Hepatocyte (in vitro differentiated cells): Measurements from ENCODE around the gene WDR37. TPM values are rescaled to one million over a fixed set of nuclear protein-coding genes. Genes with fewer than 3 reads are reported as not detected.
"Not testable (repeated sequence)": the region's sequence is repeated elsewhere in the genome, so short reads cannot be mapped to it uniquely, and the experiment has no call there.

Source experiments
- DNase-seq: peaks from one replicate; pipeline ENCODE4 v3.0.0-alpha.2; 2016; ENCODE audit warnings: low spot score
- H2AFZ ChIP-seq: fragments of 200-600 bp; sonication (generic); 2 replicates; pipeline ENCODE4 v1.6.0; 2016; ENCODE audit warnings: antibody characterized with exemption, mild to moderate bottlenecking
- H3K27ac ChIP-seq: fragments of 200-600 bp; sonication (generic); 2 replicates; pipeline ENCODE4 v1.5.1; 2016; ENCODE audit warnings: mild to moderate bottlenecking
- H3K27me3 ChIP-seq: fragments of 200-600 bp; sonication (generic); 2 replicates; pipeline ENCODE4 v1.6.1; 2016
- H3K36me3 ChIP-seq: fragments of 200-600 bp; sonication (generic); replicated peaks from 2 replicates; pipeline ENCODE4 v1.5.1; 2016; ENCODE audit warnings: low read depth; ENCODE audit not compliant: insufficient read depth
- H3K4me1 ChIP-seq: fragments of 200-600 bp; sonication (generic); 2 replicates; pipeline ENCODE4 v1.5.1; 2016; ENCODE audit warnings: mild to moderate bottlenecking, moderate library complexity; ENCODE audit not compliant: insufficient read depth
- H3K4me2 ChIP-seq: fragments of 200-600 bp; sonication (generic); 2 replicates; pipeline ENCODE4 v1.6.0; 2016
- H3K4me3 ChIP-seq: fragments of 200-600 bp; sonication (generic); 2 replicates; pipeline ENCODE4 v1.5.1; 2016; ENCODE audit warnings: mild to moderate bottlenecking
- H3K79me2 ChIP-seq: fragments of 200-600 bp; sonication (generic); 2 replicates; pipeline ENCODE4 v1.6.0; 2017; ENCODE audit warnings: mild to moderate bottlenecking
- H3K9me2 ChIP-seq: fragments of 200-600 bp; sonication (generic); replicated peaks from 2 replicates; pipeline ENCODE4 v1.6.0; 2017; ENCODE audit warnings: mild to moderate bottlenecking; ENCODE audit not compliant: insufficient read depth
- H3K9me3 ChIP-seq: fragments of 200-600 bp; sonication (generic); 2 replicates; pipeline ENCODE4 v1.5.1; 2016; ENCODE audit warnings: low read depth, mild to moderate bottlenecking
- H4K20me1 ChIP-seq: fragments of 200-600 bp; sonication (generic); 2 replicates; pipeline ENCODE4 v1.6.0; 2016; ENCODE audit warnings: mild to moderate bottlenecking; ENCODE audit not compliant: insufficient read depth, poor library complexity, severe bottlenecking
- CTCF ChIP-seq: fragments of 200-600 bp; sonication (generic); IDR thresholded peaks from 2 replicates; pipeline ENCODE4 v1.5.1; 2016; ENCODE audit warnings: antibody characterized with exemption, mild to moderate bottlenecking; ENCODE audit not compliant: poor library complexity
- EZH2 ChIP-seq: fragments of 200-600 bp; sonication (generic); IDR thresholded peaks from 2 replicates; pipeline ENCODE4 v1.6.1; 2016; ENCODE audit warnings: antibody characterized with exemption, mild to moderate bottlenecking, borderline replicate concordance
- EZH2phosphoT487 ChIP-seq: fragments of 200-600 bp; sonication (generic); IDR thresholded peaks from one replicate; pipeline ENCODE4 v1.6.1; 2018; ENCODE audit warnings: antibody characterized with exemption, mild to moderate bottlenecking, low read depth, moderate library complexity; ENCODE audit not compliant: unreplicated experiment, severe bottlenecking
- WGBS: methylation state at CpG from one replicate; pipeline ENCODE4 v1.1.6; 2016; ENCODE audit warnings: low lambda C conversion rate; ENCODE audit errors: missing lambda C conversion rate; 5-methylcytosine and 5-hydroxymethylcytosine counted together
- polyA plus RNA-seq: library from polyadenylated mRNA; unstranded; fragments of >200 nt; fragmentation: Nextera tagmentation; extraction: Ambion mirVana; gene quantifications from 2 replicates; pipeline ENCODE4 v1.2.1, GENCODE V29; 2016
- total RNA-seq: library from RNA; depleted of rRNA; stranded (reverse); fragments of >200 nt; gene quantifications from 2 replicates; pipeline ENCODE4 v1.2.3, GENCODE V29; 2014

The WDR37 gene
- total and polyA plus RNA-seq, 2 experiments from 2014 or later = 8.6 to 12.3 TPM

DNA sequence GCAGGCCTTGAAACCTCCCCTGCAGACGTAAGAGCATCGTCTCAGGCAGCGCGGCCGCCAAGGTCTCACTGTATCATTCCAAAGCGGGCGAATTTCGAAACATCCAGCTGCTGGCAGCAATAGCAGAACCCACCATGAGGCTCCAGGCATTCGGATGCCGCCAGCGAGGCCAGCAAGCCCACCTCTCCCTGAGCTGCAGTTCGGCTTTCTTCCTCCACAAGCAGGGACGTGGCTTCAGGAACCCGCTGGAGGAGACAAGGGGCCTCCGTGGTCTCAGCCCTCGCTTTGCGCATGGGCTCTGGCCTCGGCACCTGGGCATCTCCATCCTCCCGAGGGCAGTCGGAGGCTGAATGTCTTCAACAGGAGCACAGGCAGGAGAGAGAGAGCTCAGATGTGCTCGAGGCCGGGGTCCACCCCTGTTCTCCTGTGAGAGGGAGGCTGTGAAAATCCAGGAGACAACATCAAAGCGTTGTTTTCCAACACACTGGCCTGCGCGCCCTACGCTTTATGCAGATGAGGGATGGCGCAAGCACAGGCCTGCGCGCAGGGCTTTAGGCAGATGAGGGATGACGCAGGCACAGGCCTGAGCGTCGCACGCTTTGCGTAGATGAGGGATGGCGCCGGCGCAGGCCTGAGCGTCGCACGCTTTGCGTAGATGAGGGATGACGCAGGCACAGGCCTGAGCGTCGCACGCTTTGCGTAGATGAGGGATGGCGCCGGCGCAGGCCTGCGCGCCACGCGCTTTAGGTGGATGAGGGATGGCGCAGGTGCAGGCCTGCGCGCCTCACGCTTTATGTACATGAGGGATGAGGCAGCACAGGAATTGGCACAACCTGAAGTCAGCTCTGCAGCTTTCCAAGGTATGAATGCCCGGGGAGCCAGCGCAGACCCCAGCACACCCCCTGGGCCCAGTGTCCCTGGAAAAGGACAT lies 103.2 kb downstream of the WDR37 start:
- DNase-seq = no peak
- Histone ChIP-seq H4K20me1 (no peaks in the 10 kb centered on the region), H3K9me2 (no peaks in the 10 kb centered on the region), H3K9me3 (no peaks in the 10 kb centered on the region), H3K4me2 (no peak overlapping the region), H3K36me3 (no peaks in the 10 kb centered on the region), H3K27ac (no peak overlapping the region), H3K27me3 (no peaks in the 10 kb centered on the region), H3K79me2 (no peaks in the 10 kb centered on the region), H3K4me3 (no peak overlapping the region), H2AFZ (no peak overlapping the region), H3K4me1 (no peaks in the 10 kb centered on the region)
- 91% methylated on average over 53 of the region's 59 CpGs for WGBS
- TF ChIP-seq EZH2phosphoT487 (no peak), EZH2 (no peak), CTCF (no peak)

- H3K9me3 ChIP-seq = no peaks in the 10 kb centered on the region
- TF ChIP-seq CTCF (no peak), EZH2 (no peak), EZH2phosphoT487 (no peak)
- no peak for DNase-seq
- H3K9me2 ChIP-seq = no peaks in the 10 kb centered on the region
- WGBS = 92% methylated on average over 25 of the region's 25 CpGs
- no peak overlapping the region for H2AFZ ChIP-seq
- H3K27me3 ChIP-seq = no peaks in the 10 kb centered on the region
- no peaks in the 10 kb centered on the region for H4K20me1 ChIP-seq
- no peaks in the 10 kb centered on the region for H3K79me2 ChIP-seq
- no peaks in the 10 kb centered on the region for H3K4me1 ChIP-seq
- no peak overlapping the region for H3K4me2 ChIP-seq
- H3K4me3 ChIP-seq = no peak overlapping the region
- no peak overlapping the region for H3K27ac ChIP-seq
- no peaks in the 10 kb centered on the region for H3K36me3 ChIP-seq
Measured at GRCh38 chr10:1160561-1161314, 104.6 kb downstream of the WDR37 start.

DNA sequence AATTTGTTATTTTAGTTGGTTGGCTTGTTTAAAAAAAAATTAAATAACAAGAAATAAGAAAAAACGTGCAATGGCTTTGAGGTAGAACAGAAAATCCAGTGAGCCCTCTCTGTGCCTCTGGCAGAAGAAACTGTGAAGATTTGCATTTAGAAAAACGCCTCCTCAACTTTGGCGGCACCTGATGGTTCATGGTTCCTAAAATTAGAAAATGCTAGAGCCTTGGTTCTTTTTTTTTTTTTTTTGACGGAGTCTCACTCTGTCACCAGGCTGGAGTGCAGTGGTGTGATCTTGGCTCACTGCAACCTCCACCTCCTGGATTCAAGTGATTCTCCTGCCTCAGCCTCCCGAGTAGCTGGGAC lies 105.1 kb downstream of the WDR37 start:
- H3K9me2 ChIP-seq, H4K20me1 ChIP-seq, H3K4me1 ChIP-seq, H3K4me3 ChIP-seq, H3K27ac ChIP-seq, H3K79me2 ChIP-seq, H2AFZ ChIP-seq, H3K9me3 ChIP-seq, H3K27me3 ChIP-seq, H3K36me3 ChIP-seq, DNase-seq, H3K4me2 ChIP-seq: not testable (repeated sequence)
- WGBS = 94% methylated on average over 5 of the region's 5 CpGs
